BLaER1 treated with 17β-estradiol and CSF1 and Interleukin-3, amounts not matched to agents 10 nM and 100 nM (cell line): ENCODE measurements around the gene VPS13C.

ENCODE experiments used
- H3K27ac ChIP-seq, 11 experiments: shearing (Covaris generic); formaldehyde crosslinking; 2 replicates each; pipeline ENCODE4 v1.8.1; 2022
- H3K27me3 ChIP-seq, 11 experiments: shearing (Covaris generic); formaldehyde crosslinking; 2 replicates each; pipeline ENCODE4 v1.8.1; 2022
- H3K36me3 ChIP-seq, 11 experiments: shearing (Covaris generic); formaldehyde crosslinking; 2 replicates each; pipeline ENCODE4 v1.8.1; 2022
- H3K4me1 ChIP-seq, 10 experiments: shearing (Covaris generic); formaldehyde crosslinking; 2 replicates each; pipeline ENCODE4 v1.8.1; 2022
- H3K4me2 ChIP-seq, 11 experiments: shearing (Covaris generic); formaldehyde crosslinking; 2 replicates each; pipeline ENCODE4 v1.8.1; 2022
- H3K4me3 ChIP-seq, 10 experiments: shearing (Covaris generic); formaldehyde crosslinking; 2 replicates each; pipeline ENCODE4 v1.8.1; 2022
- H3K9ac ChIP-seq, 11 experiments: shearing (Covaris generic); formaldehyde crosslinking; 2 replicates each; pipeline ENCODE4 v1.8.1; 2022
- H3K9me3 ChIP-seq, 11 experiments: shearing (Covaris generic); formaldehyde crosslinking; replicated peaks in 1 of 11; 2 replicates each; pipeline ENCODE4 v1.8.1; 2022
- H4K20me1 ChIP-seq, 11 experiments: shearing (Covaris generic); formaldehyde crosslinking; 2 replicates each; pipeline ENCODE4 v1.8.1; 2022
- Cebpa-rat ChIP-seq, 11 experiments: shearing (Covaris generic); IDR thresholded peaks; 2 replicates each; pipeline ENCODE4 v1.8.1; 2022

The VPS13C gene

DNA sequence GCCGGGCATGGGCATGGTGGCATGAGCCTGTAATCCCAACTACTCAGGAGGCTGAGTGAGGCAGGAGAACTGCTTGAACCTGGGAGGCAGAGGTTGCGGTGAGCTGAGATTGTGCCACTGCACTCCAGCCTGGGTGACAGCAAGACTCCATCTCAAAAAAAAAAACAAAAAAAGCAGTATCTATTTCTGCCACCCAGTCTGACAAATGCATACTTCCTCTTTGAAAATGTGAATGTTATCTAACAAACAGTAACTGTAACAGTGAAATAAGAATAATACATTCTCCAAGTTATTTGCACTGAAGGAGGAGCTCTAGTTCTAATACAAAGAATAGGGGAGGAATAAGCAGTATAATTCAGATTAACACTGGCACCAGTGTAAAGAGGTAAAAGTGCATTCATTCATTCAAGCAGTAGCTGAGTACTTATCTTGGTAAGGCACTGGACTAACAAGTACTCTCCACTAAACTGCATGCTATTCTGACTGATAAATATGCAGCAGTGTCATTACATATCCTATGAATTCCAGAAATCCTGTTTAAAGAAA, 12.9 kb downstream of the VPS13C start:
- H3K4me1 ChIP-seq, result peaks cover 11 to 54% (median 21%) of the 10 kb centered on the region in 10 experiments; a peak in 19 of 20 replicates
- peaks cover 17 to 80% (median 43%) of the 10 kb centered on the region in 11 experiments; a peak in 19 of 22 replicates for H4K20me1 ChIP-seq
- no peak overlapping the region for H3K4me3 ChIP-seq
- H3K4me2 ChIP-seq, result peak overlapping the region in 8 of 11 experiments; percentile 1 to 78 (median 42); a peak in 12 of 22 replicates
- no peaks in the 10 kb centered on the region for H3K27me3 ChIP-seq
- H3K27ac ChIP-seq, result peak overlapping the region in 2 of 11 experiments; percentile 5 to 18; a peak in 2 of 22 replicates
- H3K9me3 ChIP-seq, result peaks cover 0 to 18% (median 9%) of the 10 kb centered on the region in 11 experiments; a peak in 13 of 22 replicates
- H3K9ac ChIP-seq, result no peak overlapping the region; a peak in 1 of 22 replicates
- TF ChIP-seq Cebpa-rat (IDR thresholded peaks at IDR 0.05), result no peak
- H3K36me3 ChIP-seq, result peaks cover 12 to 31% (median 20%) of the 10 kb centered on the region in 11 experiments; a peak in 19 of 22 replicates

DNA sequence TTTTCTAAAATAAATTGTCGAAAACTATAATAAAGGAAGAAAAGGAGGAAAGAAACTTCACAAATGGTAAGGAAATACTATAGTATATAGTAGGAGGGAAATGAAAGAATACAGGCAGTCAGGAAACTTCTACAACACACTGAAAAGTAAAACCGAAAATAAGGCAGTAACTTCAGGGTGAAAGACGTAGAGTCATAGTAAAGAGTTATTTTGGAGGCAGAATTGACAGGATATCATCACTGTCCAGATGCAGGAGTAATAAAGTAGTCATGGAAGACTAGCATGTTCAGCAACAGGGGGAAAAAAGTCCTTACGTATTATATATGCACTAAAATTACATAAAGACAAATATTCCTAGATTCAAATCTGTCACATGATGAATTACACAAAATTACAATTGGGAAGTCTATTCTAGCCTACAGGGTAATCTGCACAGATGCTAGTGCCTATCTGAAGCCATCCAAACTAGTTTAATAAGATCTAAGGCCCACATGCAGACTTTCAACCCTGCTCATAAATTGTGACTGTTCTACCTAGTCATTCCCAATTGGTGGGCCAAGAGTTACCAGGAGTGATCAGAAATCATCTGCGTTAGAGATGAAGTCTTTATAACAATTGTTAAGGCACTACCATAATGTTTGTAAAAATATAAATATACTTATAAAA, 14.0 kb downstream of the VPS13C start:
- Histone ChIP-seq H3K36me3 (peaks cover 18 to 39% (median 26%) of the 10 kb centered on the region in 11 experiments), H3K4me3 (no peak overlapping the region), H3K9me3 (peaks cover 0 to 13% (median 9%) of the 10 kb centered on the region in 11 experiments; a peak in 13 of 22 replicates), H4K20me1 (peaks cover 14 to 78% (median 31%) of the 10 kb centered on the region in 11 experiments; a peak in 19 of 22 replicates), H3K27me3 (no peaks in the 10 kb centered on the region), H3K4me2 (peak overlapping the region; percentile 1 to 78 (median 32); a peak in 14 of 22 replicates), H3K9ac (peak overlapping the region in 1 of 11 experiments; percentile 53; a peak in 1 of 22 replicates), H3K27ac (peak overlapping the region in 1 of 11 experiments; percentile 17; a peak in 1 of 22 replicates), H3K4me1 (peaks cover 11 to 42% (median 21%) of the 10 kb centered on the region in 10 experiments; a peak in 19 of 20 replicates)
- TF ChIP-seq Cebpa-rat (IDR thresholded peaks at IDR 0.05), result no peak

DNA sequence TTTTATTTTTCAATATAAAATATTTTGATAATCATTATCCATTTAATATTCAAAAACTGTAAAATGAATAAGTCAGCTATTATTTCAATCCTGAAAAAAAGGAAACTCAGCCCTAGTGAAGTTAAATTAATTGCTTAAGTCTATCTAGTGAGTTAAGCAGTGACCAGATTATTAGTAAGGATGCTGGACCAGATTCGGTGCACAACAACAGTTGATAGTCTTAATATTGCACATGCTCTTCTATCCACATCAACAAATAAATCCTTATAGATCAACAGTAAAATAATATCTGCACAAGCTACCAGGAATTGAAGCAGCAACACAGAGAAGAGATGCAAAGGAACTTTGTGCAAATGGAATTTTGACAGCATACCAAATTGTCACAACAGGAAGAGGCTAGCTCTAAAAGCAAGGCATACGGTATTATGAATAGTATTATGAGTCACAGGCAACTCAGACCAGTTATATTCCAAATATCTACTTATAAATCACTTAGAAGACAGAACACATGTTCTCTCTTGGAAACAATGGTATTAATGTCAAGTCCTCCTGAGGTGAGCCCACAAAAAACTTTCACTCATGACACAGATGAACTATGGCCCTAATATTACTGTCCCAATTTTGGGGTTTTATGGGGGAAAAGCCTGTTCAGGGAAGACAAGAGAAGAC, 24.9 kb downstream of the VPS13C start:
- peaks cover 0 to 9% (median 6%) of the 10 kb centered on the region in 11 experiments; a peak in 13 of 22 replicates for H3K9me3 ChIP-seq
- peaks cover 22 to 86% (median 49%) of the 10 kb centered on the region in 11 experiments for H3K36me3 ChIP-seq
- peaks cover 0 to 65% (median 0%) of the 10 kb centered on the region in 11 experiments; a peak in 6 of 22 replicates for H4K20me1 ChIP-seq
- no peak overlapping the region for H3K27ac ChIP-seq
- peak overlapping the region in 1 of 11 experiments; percentile 48; a peak in 1 of 22 replicates for H3K4me2 ChIP-seq
- H3K9ac ChIP-seq, result no peak overlapping the region
- no peak for TF ChIP-seq Cebpa-rat (IDR thresholded peaks at IDR 0.05)
- H3K27me3 ChIP-seq, result no peaks in the 10 kb centered on the region
- peaks cover 0 to 14% (median 0%) of the 10 kb centered on the region in 10 experiments; a peak in 4 of 20 replicates for H3K4me1 ChIP-seq
- no peak overlapping the region for H3K4me3 ChIP-seq

DNA sequence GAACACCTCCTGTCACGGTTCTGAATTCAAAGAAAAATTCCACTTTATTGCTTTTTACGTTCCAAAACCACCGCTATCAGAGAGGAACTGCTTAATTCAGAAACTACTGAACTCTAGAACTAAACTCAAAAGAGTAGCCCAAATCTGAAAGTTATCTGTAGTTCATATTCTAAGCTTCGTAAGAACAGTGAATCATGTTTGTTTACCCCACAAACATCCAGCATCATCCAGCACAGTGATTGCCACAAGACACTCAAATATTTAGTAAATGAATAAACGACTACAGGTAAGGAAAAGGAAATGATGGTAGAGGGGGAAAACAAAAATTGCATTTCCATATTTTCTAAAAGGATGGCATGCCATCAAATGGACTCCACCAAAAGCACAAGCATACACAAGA, 32.3 kb downstream of the VPS13C start:
- no peaks in the 10 kb centered on the region for H3K27me3 ChIP-seq
- no peak overlapping the region for H3K9ac ChIP-seq
- no peak overlapping the region for H3K27ac ChIP-seq
- H3K4me2 ChIP-seq, result no peak overlapping the region
- H3K4me1 ChIP-seq, result peaks cover 0 to 21% (median 0%) of the 10 kb centered on the region in 10 experiments; a peak in 4 of 20 replicates
- TF ChIP-seq Cebpa-rat (IDR thresholded peaks at IDR 0.05), result no peak
- peaks cover 47 to 96% (median 59%) of the 10 kb centered on the region in 11 experiments for H3K36me3 ChIP-seq
- H3K9me3 ChIP-seq, result peaks cover 0 to 5% (median 0%) of the 10 kb centered on the region in 11 experiments; a peak in 3 of 22 replicates
- H3K4me3 ChIP-seq, result no peak overlapping the region
- H4K20me1 ChIP-seq, result peaks cover 0 to 65% (median 0%) of the 10 kb centered on the region in 11 experiments; a peak in 3 of 22 replicates

DNA sequence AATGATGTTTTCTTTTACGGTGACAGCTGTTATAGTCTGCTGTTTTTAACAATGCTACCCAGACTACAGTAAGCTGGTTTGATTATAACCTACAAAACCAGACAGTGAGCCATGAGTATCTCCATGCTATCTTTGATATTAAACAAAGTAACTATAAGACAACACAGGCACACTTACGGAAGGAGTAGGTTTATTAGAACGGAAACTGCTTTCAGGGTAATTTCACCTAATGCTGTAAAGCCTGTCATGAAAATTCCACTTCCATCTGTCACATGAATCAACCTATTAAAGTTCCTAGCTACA, 33.0 kb downstream of the VPS13C start:
- TF ChIP-seq Cebpa-rat (IDR thresholded peaks at IDR 0.05), result no peak
- H3K27ac ChIP-seq, result peak overlapping the region in 1 of 11 experiments; percentile 30; a peak in 1 of 22 replicates
- H4K20me1 ChIP-seq, result peaks cover 0 to 67% (median 0%) of the 10 kb centered on the region in 11 experiments; a peak in 3 of 22 replicates

DNA sequence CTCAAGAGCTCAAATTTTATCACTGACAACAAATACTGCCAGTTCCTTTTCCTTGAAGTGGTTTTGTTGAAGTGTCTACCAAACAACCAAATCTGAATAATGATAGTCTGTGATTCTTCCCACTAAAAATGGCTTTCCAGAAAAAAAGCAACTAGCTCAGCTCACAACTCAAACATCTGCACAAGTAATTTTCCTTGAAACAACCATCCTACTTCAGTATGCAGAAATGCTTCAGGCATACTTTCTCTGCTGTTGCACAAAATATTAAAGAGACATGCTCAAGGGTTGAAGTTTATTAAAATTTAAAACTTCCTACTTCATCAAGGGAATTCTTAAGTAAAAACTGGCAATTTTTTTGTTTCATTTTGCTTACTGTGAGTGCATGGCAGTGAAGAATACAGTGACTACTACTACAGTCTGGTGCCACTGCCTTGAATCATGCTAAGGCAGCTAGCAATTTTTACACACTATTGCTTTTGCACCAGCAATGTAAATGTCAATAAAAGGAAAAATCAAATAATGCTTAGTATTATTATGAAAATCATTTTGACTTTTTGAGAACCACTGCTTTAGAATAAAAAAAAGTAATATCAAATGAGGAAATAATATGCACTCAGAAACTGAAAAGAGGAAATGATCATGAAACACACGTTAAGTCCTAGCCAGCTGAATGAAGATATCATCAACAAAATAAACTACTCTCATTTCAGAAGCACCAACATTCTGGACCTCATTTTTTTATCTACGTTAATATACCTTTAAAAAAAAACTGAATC, 33.6 kb downstream of the VPS13C start:
- Histone ChIP-seq H3K9ac (no peak overlapping the region), H3K4me1 (peaks cover 0 to 21% (median 0%) of the 10 kb centered on the region in 10 experiments; a peak in 4 of 20 replicates), H3K27ac (peak overlapping the region in 1 of 11 experiments; percentile 30; a peak in 1 of 22 replicates), H3K27me3 (no peaks in the 10 kb centered on the region), H4K20me1 (peaks cover 0 to 70% (median 0%) of the 10 kb centered on the region in 11 experiments; a peak in 3 of 22 replicates), H3K9me3 (peaks cover 0 to 5% (median 0%) of the 10 kb centered on the region in 11 experiments; a peak in 4 of 22 replicates), H3K36me3 (peaks cover 58 to 99% (median 67%) of the 10 kb centered on the region in 11 experiments), H3K4me3 (no peak overlapping the region), H3K4me2 (peak overlapping the region in 2 of 11 experiments; percentile 28 to 35; a peak in 2 of 22 replicates)
- TF ChIP-seq Cebpa-rat (IDR thresholded peaks at IDR 0.05), result no peak

More for the DNA sequence above, 33.0 kb downstream of the VPS13C start:
- H3K4me2 ChIP-seq, result peak overlapping the region in 2 of 11 experiments; percentile 35 to 38; a peak in 1 of 22 replicates
- H3K9ac ChIP-seq, result no peak overlapping the region
- H3K9me3 ChIP-seq, result peaks cover 0 to 5% (median 0%) of the 10 kb centered on the region in 11 experiments; a peak in 3 of 22 replicates
- H3K27me3 ChIP-seq, result no peaks in the 10 kb centered on the region
- H3K4me1 ChIP-seq, result peaks cover 0 to 21% (median 0%) of the 10 kb centered on the region in 10 experiments; a peak in 4 of 20 replicates
- H3K36me3 ChIP-seq, result peaks cover 52 to 98% (median 64%) of the 10 kb centered on the region in 11 experiments
- H3K4me3 ChIP-seq, result no peak overlapping the region

DNA sequence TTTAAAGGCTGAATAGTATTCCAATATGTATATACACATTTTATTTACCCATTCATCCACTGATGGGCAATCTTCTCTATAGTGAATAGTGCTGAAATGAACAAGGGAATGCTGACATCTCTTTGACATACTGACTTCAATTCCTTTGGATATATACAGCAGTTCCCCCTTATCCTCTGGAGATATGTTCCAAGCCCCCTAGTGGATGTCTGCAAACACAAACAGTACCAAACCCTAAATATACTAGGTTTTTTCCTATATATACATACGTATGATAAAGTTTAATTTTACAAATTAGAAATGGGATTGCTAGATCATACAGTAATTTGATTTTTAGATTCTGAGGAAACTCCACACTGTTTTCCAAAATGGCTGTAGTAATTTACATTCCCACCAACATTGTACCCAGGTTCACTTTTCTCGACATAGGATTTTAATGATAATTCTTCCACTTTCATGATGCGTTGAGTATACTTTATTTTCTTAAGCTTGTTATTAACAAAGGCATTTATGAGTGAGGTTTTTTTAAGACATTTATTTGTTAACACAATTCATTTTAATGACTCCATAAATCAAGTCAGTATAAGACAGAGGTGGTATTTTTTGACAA, 38.2 kb downstream of the VPS13C start:
- TF ChIP-seq Cebpa-rat (IDR thresholded peaks at IDR 0.05), result no peak
- H3K4me3 ChIP-seq, result no peak overlapping the region
- H3K9ac ChIP-seq, result no peak overlapping the region
- H3K27ac ChIP-seq, result no peak overlapping the region
- H3K4me1 ChIP-seq, result peaks cover 0 to 10% (median 0%) of the 10 kb centered on the region in 10 experiments; a peak in 4 of 20 replicates
- peaks cover 47 to 82% (median 58%) of the 10 kb centered on the region in 11 experiments for H3K36me3 ChIP-seq
- peaks cover 9 to 24% (median 14%) of the 10 kb centered on the region in 11 experiments; a peak in 20 of 22 replicates for H3K9me3 ChIP-seq
- H3K27me3 ChIP-seq, result no peaks in the 10 kb centered on the region
- peaks cover 0 to 31% (median 0%) of the 10 kb centered on the region in 11 experiments; a peak in 3 of 22 replicates for H4K20me1 ChIP-seq
- no peak overlapping the region for H3K4me2 ChIP-seq
